GM23338 (cell line): ENCODE data around the gene CCDC57.

Experiments used
- CREB1 ChIP-seq: fragments of 250-450 bp; sonication (Bioruptor Pico); IDR thresholded peaks from 2 replicates; pipeline ENCODE4 v1.5.0; 2020; ENCODE audit warnings: low read depth, mild to moderate bottlenecking, moderate library complexity
- EZH2 ChIP-seq: fragments of 200-600 bp; sonication (generic); IDR thresholded peaks from one replicate; pipeline ENCODE4 v1.8.0; 2017; ENCODE audit warnings: antibody characterized with exemption, mild to moderate bottlenecking, low read depth; ENCODE audit not compliant: unreplicated experiment
- EZH2phosphoT487 ChIP-seq: fragments of 200-600 bp; sonication (generic); IDR thresholded peaks from one replicate; pipeline ENCODE4 v1.8.1; 2018; ENCODE audit warnings: antibody characterized with exemption; ENCODE audit not compliant: unreplicated experiment
- JUNB ChIP-seq: IDR thresholded peaks from one replicate; pipeline ENCODE4 v1.6.1; 2016; ENCODE audit warnings: antibody characterized with exemption; ENCODE audit not compliant: unreplicated experiment
- NANOG ChIP-seq: IDR thresholded peaks from 2 replicates; pipeline ENCODE4 v1.6.1; 2016; ENCODE audit warnings: antibody characterized with exemption, borderline replicate concordance
- POLR2AphosphoS5 ChIP-seq: IDR thresholded peaks from 2 replicates; pipeline ENCODE4 v1.6.1; 2016; ENCODE audit warnings: antibody characterized with exemption, low read depth
- STAT1 ChIP-seq: IDR thresholded peaks from one replicate; pipeline ENCODE4 v1.6.1; 2016; ENCODE audit warnings: antibody characterized with exemption; ENCODE audit not compliant: unreplicated experiment
- ZNF114 ChIP-seq: fragments of 250-450 bp; sonication (Bioruptor Pico); IDR thresholded peaks from 2 replicates; pipeline ENCODE4 v1.5.0; 2020; ENCODE audit warnings: mild to moderate bottlenecking, moderate library complexity
- TF ChIP-seq, protein P1 (sequence below), 2 experiments: fragments of 200-600 bp in 1 of 2; sonication (generic) in 1 of 2; conservative IDR thresholded peaks; 2 replicates each; pipeline versions ENCODE4 v1.5.1 to v1.6.1; 2016 to 2017; ENCODE audit warnings: antibody characterized with exemption in 2 of 2, low read depth in 2 of 2, mild to moderate bottlenecking in 2 of 2, moderate library complexity in 1 of 2
- TF ChIP-seq, protein P2 (sequence below): IDR thresholded peaks from one replicate; pipeline ENCODE4 v1.6.1; 2018; ENCODE audit warnings: antibody characterized with exemption; ENCODE audit not compliant: unreplicated experiment
- TF ChIP-seq, protein P3 (sequence below): IDR thresholded peaks from 2 replicates; pipeline ENCODE4 v1.6.1; 2016; ENCODE audit warnings: antibody characterized with exemption
- TF ChIP-seq, protein P4 (sequence below): fragments of 250-450 bp; sonication (Bioruptor Pico); IDR thresholded peaks from 2 replicates; pipeline ENCODE4 v1.5.0; 2020; ENCODE audit warnings: mild to moderate bottlenecking, moderate library complexity

DNA sequence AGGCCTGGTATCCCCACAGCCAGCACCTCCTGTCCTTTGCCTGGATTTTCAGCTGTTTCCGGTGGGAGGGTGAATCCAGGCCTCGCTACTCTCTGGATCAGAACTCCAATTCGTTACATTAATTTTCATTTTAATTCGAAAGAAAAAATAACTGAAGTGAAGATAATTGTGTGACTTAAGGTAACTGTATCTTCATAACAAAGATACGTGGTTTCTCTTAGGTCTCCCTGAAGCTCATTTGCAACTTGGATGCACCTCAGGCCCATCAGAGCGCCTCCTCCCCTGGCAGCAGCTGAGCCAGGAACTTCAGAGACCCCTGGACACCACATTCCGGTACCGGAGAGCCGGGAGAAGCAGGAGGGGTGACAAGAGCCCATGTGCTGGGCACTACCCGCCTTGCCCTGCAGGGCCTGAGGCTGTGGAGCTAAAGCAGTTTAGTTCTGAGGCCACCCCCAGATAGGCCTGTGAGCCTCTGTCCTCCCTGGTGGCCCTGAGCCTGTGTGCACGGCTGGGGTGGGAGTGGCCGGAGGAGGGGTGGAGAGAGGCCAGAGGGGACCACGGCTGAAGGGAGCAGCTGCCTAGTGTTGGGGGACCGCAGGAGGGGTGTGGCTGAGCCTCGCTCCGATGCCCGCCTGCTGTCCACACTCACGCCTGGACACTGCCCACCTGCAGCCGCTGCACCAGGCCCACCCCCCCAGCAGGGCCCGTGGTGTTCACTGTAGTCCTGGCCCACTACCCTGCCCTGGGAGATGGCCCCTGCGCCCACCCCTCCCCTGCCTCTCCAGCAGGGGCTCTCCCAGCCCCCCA lies 135.7 kb downstream of the CCDC57 start:
- TF ChIP-seq CREB1 (CRISPR knock-in tag) (no peak), EZH2 (no peak), POLR2AphosphoS5 (0 out of 2 replicates have a peak, but pooled peaks have one; percentile 7), EZH2phosphoT487 (no peak), JUNB (no peak), NANOG (no peak), ZNF114 (CRISPR knock-in tag) (no peak), STAT1 (no peak)
- TF ChIP-seq, protein P1, sequence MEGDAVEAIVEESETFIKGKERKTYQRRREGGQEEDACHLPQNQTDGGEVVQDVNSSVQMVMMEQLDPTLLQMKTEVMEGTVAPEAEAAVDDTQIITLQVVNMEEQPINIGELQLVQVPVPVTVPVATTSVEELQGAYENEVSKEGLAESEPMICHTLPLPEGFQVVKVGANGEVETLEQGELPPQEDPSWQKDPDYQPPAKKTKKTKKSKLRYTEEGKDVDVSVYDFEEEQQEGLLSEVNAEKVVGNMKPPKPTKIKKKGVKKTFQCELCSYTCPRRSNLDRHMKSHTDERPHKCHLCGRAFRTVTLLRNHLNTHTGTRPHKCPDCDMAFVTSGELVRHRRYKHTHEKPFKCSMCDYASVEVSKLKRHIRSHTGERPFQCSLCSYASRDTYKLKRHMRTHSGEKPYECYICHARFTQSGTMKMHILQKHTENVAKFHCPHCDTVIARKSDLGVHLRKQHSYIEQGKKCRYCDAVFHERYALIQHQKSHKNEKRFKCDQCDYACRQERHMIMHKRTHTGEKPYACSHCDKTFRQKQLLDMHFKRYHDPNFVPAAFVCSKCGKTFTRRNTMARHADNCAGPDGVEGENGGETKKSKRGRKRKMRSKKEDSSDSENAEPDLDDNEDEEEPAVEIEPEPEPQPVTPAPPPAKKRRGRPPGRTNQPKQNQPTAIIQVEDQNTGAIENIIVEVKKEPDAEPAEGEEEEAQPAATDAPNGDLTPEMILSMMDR (conservative IDR thresholded peaks at IDR 0.05; ENCODE audit: low read depth in 2 of 2): no peak
- TF ChIP-seq, protein P2, sequence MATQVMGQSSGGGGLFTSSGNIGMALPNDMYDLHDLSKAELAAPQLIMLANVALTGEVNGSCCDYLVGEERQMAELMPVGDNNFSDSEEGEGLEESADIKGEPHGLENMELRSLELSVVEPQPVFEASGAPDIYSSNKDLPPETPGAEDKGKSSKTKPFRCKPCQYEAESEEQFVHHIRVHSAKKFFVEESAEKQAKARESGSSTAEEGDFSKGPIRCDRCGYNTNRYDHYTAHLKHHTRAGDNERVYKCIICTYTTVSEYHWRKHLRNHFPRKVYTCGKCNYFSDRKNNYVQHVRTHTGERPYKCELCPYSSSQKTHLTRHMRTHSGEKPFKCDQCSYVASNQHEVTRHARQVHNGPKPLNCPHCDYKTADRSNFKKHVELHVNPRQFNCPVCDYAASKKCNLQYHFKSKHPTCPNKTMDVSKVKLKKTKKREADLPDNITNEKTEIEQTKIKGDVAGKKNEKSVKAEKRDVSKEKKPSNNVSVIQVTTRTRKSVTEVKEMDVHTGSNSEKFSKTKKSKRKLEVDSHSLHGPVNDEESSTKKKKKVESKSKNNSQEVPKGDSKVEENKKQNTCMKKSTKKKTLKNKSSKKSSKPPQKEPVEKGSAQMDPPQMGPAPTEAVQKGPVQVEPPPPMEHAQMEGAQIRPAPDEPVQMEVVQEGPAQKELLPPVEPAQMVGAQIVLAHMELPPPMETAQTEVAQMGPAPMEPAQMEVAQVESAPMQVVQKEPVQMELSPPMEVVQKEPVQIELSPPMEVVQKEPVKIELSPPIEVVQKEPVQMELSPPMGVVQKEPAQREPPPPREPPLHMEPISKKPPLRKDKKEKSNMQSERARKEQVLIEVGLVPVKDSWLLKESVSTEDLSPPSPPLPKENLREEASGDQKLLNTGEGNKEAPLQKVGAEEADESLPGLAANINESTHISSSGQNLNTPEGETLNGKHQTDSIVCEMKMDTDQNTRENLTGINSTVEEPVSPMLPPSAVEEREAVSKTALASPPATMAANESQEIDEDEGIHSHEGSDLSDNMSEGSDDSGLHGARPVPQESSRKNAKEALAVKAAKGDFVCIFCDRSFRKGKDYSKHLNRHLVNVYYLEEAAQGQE: no peak
- TF ChIP-seq, protein P3, sequence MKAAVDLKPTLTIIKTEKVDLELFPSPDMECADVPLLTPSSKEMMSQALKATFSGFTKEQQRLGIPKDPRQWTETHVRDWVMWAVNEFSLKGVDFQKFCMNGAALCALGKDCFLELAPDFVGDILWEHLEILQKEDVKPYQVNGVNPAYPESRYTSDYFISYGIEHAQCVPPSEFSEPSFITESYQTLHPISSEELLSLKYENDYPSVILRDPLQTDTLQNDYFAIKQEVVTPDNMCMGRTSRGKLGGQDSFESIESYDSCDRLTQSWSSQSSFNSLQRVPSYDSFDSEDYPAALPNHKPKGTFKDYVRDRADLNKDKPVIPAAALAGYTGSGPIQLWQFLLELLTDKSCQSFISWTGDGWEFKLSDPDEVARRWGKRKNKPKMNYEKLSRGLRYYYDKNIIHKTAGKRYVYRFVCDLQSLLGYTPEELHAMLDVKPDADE: no peak
- TF ChIP-seq, protein P4, sequence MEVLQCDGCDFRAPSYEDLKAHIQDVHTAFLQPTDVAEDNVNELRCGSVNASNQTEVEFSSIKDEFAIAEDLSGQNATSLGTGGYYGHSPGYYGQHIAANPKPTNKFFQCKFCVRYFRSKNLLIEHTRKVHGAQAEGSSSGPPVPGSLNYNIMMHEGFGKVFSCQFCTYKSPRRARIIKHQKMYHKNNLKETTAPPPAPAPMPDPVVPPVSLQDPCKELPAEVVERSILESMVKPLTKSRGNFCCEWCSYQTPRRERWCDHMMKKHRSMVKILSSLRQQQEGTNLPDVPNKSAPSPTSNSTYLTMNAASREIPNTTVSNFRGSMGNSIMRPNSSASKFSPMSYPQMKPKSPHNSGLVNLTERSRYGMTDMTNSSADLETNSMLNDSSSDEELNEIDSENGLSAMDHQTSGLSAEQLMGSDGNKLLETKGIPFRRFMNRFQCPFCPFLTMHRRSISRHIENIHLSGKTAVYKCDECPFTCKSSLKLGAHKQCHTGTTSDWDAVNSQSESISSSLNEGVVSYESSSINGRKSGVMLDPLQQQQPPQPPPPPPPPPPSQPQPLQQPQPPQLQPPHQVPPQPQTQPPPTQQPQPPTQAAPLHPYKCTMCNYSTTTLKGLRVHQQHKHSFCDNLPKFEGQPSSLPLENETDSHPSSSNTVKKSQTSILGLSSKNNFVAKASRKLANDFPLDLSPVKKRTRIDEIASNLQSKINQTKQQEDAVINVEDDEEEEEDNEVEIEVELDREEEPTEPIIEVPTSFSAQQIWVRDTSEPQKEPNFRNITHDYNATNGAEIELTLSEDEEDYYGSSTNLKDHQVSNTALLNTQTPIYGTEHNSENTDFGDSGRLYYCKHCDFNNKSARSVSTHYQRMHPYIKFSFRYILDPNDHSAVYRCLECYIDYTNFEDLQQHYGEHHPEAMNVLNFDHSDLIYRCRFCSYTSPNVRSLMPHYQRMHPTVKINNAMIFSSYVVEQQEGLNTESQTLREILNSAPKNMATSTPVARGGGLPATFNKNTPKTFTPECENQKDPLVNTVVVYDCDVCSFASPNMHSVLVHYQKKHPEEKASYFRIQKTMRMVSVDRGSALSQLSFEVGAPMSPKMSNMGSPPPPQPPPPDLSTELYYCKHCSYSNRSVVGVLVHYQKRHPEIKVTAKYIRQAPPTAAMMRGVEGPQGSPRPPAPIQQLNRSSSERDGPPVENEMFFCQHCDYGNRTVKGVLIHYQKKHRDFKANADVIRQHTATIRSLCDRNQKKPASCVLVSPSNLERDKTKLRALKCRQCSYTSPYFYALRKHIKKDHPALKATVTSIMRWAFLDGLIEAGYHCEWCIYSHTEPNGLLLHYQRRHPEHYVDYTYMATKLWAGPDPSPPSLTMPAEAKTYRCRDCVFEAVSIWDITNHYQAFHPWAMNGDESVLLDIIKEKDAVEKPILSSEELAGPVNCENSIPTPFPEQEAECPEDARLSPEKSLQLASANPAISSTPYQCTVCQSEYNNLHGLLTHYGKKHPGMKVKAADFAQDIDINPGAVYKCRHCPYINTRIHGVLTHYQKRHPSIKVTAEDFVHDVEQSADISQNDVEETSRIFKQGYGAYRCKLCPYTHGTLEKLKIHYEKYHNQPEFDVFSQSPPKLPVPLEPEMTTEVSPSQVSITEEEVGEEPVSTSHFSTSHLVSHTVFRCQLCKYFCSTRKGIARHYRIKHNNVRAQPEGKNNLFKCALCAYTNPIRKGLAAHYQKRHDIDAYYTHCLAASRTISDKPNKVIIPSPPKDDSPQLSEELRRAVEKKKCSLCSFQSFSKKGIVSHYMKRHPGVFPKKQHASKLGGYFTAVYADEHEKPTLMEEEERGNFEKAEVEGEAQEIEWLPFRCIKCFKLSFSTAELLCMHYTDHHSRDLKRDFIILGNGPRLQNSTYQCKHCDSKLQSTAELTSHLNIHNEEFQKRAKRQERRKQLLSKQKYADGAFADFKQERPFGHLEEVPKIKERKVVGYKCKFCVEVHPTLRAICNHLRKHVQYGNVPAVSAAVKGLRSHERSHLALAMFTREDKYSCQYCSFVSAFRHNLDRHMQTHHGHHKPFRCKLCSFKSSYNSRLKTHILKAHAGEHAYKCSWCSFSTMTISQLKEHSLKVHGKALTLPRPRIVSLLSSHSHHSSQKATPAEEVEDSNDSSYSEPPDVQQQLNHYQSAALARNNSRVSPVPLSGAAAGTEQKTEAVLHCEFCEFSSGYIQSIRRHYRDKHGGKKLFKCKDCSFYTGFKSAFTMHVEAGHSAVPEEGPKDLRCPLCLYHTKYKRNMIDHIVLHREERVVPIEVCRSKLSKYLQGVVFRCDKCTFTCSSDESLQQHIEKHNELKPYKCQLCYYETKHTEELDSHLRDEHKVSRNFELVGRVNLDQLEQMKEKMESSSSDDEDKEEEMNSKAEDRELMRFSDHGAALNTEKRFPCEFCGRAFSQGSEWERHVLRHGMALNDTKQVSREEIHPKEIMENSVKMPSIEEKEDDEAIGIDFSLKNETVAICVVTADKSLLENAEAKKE (CRISPR knock-in tag): no peak
